Tongue (tissue), 2 donors: ENCODE results near the gene PRR14. TPM values are rescaled to one million over a fixed set of nuclear protein-coding genes. Genes with fewer than 3 reads are reported as not detected.
"Not testable (repeated sequence)": the region's sequence is repeated elsewhere in the genome, so short reads cannot be mapped to it uniquely, and the experiment has no call there.

Experiments used
- DNase-seq: peaks from one replicate; pipeline ENCODE4 v3.0.0-alpha.2; 2015
- total RNA-seq: library from RNA; depleted of rRNA; stranded (reverse); fragments of >200 nt; gene quantifications from one replicate; pipeline ENCODE4 v1.2.3, GENCODE V29; 2014

Gene PRR14
- total RNA-seq, 1 donor from 2014 or later: 10.4 TPM

GRCh38 chr16:30632454-30632853 lies 18.3 kb upstream of the PRR14 start:
- not testable (repeated sequence) for DNase-seq

GRCh38 chr16:30633526-30633925 lies 17.2 kb upstream of the PRR14 start:
- DNase-seq: no peak

GRCh38 chr16:30636599-30636998 lies 14.2 kb upstream of the PRR14 start:
- DNase-seq: no peak

GRCh38 chr16:30637139-30637538 lies 13.6 kb upstream of the PRR14 start:
- DNase-seq: not testable (repeated sequence)

DNA sequence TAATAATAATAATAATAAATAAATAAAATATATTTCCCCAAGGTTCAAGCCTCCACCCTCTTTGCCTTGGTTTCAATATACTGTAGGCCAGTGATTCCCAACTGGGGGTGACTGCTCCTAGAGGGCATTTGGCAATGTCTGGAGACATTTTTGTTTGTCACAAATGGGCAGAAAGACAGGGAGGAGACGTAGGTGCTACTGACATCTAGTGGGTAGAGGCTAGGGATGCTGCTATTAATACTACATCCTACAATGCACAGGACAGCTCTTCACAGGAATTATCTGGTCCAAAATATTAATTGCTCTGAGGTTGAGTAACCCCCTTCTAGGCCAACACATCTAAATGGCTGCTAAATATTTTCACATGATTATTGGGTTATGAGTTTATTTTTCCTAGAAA lies 12.8 kb upstream of the PRR14 start:
- DNase-seq: peak; percentile 38

- DNase-seq: no peak
These were observed 9.3 kb upstream of the PRR14 start for GRCh38 chr16:30641378-30641982.

GRCh38 chr16:30644334-30644830 lies 6.4 kb upstream of the PRR14 start:
- DNase-seq: no peak

GRCh38 chr16:30645727-30646126 lies 5.0 kb upstream of the PRR14 start:
- no peak for DNase-seq

- DNase-seq: no peak
These were observed 3.5 kb upstream of the PRR14 start for GRCh38 chr16:30647274-30647571.

DNA sequence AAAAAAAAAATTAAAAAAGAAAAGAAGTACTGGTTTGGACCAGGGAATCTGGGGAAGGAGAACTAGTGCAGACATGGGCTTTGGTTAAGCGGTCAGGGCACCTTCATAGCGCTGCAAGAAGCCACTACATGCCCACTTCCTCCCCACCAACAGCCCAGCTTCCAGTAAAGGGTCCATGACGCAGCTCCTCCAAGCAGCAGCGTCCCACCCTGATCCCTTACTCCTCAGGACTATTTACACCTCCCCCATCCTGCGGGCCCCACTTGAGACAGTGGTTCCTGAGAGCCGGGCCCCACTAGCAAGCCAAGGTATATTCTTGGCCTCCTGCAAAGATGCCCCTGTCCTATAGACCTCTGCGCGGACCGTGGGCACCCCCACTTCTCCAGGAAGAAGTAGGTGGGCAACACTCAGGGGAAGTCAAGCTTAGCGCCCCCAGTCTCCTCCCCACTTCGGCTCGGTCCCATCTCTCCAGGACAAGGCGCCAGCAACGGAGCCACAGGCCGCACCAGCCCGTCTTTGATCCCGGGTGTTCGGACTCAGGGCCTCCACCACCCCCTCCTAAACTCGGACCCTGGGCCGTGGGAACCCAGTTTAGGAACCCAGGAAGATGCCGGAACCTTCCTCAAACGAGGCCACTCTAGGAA lies 913 bp upstream of the PRR14 start:
- no peak for DNase-seq

- peak; percentile 56 for DNase-seq
These were observed 604 bp downstream of the PRR14 start for GRCh38 chr16:30651124-30652004.

DNA sequence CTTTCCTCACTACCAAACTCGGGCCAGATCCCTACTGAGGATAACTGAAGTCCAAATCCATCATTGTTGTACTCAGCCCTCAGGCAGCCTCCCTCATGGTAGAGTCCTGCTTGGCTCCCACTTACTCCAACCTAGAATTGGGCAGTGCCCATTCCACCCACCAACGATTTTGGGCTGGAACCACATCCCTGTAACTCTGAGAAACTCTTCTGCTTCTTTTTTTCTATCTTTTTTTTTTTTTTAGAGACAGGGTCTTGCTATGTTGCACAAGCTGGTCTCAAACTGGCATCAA lies 1.2 kb downstream of the PRR14 start:
- no peak for DNase-seq

DNA sequence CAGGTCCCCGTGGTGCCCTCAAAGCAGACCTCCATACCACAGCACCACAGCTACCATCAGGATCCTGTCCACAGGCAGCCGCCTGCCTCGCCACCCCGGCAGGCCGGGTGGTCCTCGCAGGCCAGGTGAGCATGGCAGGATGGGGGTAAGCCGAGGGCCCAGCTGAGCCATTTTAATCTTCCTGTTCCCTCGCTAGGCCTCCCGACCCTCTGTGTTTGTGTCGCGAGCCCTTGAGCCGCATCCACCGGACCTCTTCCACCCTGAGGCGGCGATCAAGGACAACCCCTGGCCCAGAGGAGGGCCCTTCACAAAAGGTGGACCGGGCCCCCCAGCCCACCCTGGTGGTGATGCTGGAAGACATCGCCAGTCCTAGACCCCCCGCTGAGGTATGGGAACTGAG lies 2.0 kb downstream of the PRR14 start:
- no peak for DNase-seq

GRCh38 chr16:30654856-30655255 lies 4.1 kb downstream of the PRR14 start:
- no peak for DNase-seq

GRCh38 chr16:30655815-30656347 lies 5.1 kb downstream of the PRR14 start:
- DNase-seq: no peak

DNA sequence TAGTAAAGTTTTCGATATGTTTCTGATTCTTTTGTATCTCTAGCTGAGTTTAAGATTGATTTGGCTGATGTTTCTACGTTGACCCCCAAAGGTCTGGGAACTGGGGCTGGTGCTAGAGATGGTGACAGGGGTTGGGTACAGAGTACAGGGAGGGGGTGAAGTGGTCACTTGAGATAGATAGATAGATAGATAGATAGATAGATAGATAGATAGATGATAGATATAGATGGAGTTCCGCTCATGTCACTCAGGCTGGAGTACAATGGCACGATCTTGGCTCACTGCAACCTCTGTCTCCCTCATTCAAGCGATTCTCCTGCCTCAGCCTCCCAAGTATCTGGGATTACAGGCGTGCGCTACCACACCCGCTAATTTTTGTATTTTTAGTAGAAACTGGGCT lies 5.6 kb downstream of the PRR14 start:
- no peak for DNase-seq

DNA sequence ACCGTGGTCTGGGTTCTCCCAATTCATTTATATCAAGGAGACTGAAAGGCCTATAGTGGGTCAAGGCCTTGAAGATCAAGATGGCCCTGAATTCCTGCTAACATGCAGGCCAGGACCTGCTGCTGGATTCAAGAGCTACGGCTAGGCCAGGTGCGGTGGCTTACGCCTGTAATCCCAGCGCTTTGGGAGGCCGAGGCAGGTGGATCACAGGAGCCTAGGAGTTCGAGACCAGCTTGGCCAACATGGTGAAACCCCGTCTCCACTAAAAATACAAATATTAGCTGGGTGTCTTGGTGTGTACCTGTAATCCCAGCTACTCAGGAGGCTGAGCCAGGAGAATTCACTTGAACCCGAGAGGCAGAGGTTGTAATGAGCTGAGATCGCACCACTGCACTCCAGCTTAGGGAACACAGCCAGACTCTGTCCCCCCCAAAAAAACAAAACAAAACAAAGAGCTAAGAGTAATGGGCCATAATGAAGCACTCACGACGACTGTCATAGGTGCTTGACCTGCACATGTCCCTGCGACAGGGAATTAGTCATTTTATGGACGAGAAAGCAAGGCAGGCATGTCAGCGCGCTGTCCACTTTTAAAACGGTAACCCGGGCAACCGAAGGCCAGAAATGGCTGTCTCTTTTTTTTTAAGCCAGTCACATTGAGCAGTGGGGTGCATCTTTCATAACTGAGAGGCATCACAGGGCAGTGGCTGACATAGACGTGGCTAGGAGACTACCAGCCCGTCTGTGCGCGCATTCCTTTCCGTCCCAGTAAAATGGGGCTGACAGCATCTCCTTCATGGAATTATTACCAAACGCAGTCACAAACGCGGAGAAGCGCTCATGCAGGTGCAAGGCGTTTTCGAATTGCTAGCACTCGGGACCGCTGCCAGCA lies 6.5 kb downstream of the PRR14 start:
- DNase-seq: no peak

DNA sequence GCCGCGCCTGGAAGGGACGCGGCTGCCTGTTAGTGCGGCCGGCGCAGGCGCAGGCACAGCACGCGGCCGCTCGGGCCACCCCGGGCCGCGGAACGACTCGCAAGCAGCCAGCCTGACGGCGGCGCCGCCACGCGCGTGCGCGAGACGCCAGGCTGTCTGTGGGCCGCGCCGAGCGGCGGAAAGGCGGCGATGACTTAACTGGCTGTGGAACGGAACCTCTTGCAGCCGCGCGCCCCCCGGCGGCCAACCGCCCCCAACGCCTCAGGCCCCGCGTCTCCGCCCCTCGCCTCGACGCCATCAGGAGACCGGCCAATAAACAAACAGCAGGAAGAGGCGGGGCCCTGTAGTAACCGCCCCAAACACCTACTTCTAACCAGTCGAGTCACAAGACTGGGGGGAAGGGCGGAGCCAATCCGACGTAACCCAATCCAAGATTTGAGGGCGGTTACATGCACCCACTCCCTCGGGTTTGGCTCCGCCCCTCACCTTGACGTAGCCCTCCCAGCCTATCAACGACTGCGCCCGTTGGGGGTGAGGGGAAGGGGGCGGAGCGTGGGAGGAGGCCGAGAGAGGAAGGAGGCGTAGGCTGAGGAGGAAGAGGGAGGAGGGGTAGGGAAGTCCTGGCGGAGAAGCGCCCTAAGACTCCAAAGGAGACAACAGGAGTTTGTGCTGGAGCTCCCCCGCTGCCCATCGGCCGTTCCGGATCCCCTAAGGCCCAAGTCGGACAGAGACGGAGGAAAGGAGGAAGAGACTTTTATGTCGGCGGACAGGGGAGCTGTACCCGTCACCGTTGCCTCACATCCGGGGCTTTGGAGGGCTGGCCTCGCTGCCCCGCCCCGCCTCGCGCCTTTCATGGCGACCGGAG lies 7.3 kb downstream of the PRR14 start, which contains the start of gene FBRS:
Gene FBRS, plus strand, starts transcription at position 566 of the 865 bp plus-strand sequence. CDS start 1,088 bp downstream, outside the sequence.
- DNase-seq: peak; percentile 100

DNA sequence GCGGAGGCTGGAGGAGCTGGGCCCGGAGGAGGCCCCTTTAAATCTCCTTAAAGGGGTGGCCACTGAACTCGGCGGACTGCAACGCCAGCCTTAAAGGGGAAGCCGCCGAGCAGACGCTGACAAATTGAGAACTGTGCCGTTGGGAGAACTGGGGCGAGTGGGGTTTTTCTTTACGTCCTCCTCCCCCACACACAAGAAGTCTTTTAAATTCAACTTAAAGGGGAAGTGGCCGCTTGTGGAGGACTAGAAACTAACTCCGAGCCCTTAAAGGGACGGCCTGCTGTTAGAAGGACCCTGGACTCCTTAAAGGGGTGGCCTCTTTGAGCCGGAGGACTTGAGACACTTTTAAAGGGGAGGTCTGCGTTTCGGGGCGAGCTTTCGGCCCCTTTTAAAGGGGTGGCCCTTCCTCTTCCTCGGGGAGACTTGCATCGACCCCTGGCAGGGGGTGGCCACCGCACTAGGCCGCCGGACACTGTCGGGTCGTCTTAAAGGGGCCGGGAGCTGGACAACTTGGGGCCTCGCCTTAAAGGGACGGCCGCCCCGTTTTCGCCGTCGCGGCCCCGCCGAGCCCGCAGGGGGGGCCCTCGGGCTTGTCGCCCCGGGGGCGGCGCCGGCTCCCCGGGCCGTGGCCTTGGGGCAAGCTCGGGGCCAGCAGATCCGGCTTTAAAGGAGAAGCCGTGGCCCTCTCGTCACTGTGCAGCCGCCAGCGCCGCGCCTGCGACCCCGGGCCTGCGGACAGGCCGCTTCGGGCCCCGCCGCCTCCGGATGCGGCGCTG lies 8.2 kb downstream of the PRR14 start:
- peak; percentile 99 for DNase-seq
